HG03135 (cell line): ENCODE results near the gene PBXIP1.
"Not testable (repeated sequence)": the region's sequence is repeated elsewhere in the genome, so short reads cannot be mapped to it uniquely, and the experiment has no call there.

Experiments
- ATAC-seq: cut with Tn5 transposase; IDR thresholded peaks from one replicate; pipeline ENCODE4 v1.9.1; 2021; ENCODE audit warnings: mild to moderate bottlenecking, moderate library complexity; ENCODE audit not compliant: unreplicated experiment

The PBXIP1 gene

DNA sequence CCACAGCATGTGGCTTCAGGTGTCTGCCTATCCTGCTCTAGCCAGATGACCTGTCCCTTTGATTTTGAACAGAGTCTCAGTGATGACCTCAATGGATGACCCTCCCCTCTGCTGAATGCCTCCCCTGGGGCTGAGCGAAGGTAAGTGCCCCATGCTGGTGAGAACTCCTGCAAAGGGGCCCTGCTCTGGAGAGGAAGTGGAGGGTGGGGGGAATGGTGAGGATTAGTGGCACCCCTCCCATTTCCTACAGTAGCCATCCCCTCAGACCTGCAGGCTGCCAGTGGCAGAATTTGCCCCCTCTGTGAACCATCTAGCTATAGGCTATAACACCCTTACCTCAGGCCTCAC, 15.7 kb downstream of the PBXIP1 start:
- ATAC-seq, result no peak

DNA sequence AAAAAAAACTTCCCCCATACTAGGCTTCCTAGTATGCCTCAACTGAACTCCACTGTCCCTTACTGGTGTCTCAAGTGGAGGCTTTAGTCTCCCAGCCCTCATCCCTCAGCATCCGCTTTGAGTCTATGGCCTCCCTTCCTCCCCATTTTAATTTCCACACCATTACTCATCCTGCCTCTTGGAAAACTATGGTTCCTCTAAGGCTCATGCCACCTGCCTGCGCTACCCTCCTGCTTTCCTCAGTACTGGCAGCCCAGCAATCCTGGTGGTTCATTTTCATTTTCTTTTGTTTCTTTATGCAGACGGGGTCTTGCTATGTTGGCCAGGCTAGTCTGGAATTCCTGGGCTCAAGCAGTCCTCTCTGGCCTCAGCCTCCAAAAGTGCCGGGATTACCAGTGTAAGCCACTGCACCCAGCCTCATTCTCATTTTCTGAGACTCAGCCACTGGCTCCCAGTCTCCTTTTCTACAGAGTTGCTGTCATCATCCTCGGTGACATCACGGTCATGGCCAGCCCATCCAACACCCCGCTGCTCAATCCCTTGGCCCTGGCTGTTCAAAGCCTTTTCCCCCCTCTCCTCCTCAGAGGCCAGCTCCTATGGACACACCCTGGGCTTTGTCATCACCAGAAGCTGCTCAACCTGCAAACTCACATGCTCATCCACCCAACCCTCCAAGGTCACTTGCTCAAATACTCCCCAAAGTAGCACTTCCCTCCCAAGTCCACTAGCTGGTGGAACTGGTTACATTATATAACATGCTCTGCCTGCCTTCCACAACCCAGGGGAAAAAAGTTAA, 17.1 kb downstream of the PBXIP1 start:
- no peak for ATAC-seq

DNA sequence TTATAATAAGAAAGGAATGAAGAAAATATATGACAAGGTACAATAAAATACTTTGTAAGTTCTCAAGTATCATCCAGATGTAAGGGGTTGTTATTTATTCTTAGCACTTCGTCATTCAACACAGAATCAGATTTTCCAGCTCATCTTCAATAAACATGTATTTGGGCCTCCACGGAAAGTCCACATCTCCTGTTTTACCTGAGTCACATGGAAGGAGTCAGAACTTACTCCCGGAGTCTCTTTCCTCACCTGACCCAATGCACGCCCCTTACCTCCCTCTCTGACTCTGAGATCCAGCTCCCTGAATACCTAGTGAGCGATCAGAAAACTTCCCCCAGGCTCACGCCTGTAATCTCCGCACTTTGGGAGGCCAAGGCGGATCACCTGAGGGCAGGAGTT, 17.9 kb downstream of the PBXIP1 start:
- no peak for ATAC-seq

DNA sequence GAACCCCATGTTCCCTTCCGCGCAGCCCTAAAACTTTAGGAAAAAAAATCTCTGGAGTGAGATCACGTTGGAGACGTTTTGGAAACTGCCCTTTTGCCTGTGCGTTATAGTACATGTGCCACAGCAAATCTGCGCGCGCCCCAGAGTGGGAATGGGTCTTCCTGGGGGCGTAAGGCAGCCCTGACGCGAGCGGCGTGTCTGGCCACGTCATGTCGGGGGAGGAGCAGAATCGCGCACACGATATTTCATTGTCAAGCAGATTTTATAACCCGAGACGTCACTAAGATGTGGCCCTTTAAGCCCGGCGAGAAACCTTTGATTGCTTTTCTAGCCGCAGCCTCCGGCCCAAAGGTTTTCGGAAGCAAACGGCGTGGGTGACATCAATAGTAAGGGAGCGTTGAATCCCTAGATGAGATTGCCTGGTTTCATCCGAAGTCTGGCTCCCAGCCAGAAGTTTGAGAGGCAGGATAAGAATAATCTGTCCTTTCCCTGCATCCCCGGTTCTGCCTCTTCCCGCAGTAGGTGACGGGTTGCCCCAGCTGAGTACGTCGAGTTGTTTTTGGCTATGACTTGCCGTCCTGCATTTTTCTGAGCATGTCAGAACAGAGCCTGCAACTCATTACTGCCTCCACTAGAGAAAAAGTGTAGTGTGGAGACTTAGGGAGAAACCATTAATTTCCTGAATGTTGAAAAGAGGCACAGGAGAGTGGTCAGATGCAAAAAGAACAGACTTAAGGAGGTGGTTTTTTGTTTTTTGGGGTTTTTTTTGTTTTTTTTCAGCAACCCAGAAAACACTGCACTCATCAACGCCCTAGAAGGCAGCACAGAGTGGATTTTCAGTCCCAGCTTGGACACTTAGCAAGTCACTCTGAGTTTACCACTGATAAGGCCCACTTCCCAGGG, 18.6 kb downstream of the PBXIP1 start:
- peak; percentile 45 for ATAC-seq

DNA sequence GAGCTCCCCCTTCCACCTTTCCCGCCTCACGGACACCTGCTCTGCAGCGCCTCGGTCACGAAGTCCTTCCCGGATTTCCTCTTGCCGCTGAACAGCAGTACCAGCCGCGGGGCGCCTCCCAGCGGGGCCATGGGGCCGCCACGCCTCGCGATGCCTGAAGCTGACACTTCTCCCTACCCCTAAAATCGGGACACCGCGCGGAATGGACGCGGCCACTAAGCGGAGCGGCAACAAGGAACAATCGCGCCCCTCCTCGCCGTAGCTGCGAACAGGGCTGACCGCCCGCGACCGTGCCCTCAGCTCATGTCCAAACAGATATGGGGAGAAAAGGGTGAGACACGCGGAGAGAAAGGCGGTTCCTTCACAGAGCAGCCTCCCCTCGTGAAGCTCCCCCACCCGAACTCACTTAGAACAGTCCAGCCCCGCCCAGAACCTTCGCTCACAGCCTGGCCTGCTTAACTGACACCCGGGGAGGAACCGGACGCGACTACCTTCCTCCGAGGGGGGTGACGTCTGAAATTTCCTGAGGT, 19.3 kb downstream of the PBXIP1 start, which contains the start of gene PMVK:
Gene PMVK (minus strand): TSS at position 165 of the 530 bp plus-strand sequence. CDS start 34 bp downstream, at position 131.
- peak; percentile 72 for ATAC-seq

DNA sequence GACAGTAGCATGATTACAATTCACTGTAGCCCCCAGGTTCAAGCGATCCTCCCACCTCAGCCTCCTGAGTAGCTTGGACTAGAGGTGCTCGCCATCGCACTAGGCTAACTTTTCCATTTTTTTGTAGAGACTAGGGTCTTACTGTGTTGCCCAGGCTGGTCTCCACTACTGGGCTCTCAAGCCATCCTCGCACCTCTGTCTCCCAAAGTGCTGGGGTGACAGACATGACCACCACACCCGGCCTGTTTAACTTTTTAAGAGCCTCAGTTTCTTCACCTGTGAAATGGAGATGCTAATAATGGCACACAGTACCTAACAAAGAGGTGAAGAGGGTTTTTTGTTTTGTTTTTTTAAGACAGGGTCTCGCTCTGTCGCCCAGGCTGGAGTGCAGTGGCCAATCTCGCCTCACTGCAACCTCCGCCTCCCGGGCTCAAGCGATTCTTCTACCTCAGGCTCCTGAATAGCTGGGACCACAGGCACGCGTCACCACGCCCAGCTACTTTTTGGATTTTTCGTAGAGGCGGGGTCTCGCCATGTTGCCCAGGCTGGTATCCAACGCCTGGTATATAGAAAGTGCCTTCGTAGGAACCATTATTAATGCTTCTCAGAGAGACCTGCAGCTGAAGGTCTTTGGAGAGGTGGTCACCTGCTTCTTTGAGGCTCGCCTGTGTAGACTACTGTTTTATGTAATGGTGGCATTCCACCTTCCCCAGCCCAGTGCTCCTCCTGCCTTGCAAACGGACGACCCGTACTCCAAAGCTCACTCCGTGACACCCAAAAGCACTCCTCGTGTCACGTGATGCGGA, 19.9 kb downstream of the PBXIP1 start:
- ATAC-seq, result no peak

DNA sequence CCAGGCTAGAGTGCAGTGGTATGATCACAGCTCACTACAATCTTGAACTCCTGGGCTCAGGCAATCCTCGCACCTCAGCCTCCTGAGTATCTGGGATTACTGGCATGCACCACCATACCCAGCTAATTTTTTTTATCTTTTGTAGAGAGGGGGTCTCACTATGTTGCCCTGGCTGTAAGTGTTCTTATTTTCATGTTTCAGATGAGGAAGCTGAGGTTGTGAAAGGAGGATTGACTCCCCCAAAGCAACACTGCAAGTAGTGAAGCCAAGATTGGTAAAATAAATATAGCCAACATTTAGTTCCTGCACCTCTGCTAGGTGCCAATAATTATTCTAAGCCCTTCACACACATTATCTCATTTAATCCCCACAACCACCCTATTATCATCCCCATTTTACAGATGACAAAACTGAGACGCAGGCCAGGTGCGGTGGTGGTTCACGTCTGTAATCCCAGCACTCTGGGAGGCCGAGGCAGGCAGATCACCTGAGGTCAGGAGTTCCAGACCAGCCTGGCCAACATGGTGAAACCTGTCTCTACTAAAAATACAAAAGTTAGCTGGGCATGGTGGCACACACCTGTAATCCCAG, 21.4 kb downstream of the PBXIP1 start:
- no peak for ATAC-seq

DNA sequence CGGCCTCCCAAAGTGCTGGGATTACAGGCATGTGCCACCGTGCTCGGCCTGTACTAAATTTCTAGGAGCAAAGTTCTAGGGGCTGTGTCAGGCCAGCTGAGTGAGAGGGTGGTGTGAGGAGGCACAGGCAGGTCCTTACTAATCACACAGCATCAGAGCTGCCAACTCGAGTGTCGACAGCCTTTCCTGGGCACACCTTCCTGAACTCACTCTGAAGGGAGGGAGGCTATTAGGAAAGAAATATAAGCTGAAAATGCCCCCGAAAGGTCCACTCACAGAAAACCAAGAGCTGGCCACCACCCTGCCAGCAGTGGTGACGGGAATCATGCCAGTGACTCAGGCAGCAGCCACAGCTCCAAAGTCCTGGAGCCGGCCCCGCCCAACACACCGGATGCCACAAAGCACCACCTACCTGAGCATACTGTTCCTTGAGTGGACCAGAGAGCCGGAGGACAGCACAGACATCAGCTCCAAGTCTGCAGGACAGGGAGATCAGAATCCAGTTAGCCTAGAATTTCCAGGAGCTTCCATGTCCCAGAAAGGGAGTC, 23.9 kb downstream of the PBXIP1 start:
- ATAC-seq, result no peak

DNA sequence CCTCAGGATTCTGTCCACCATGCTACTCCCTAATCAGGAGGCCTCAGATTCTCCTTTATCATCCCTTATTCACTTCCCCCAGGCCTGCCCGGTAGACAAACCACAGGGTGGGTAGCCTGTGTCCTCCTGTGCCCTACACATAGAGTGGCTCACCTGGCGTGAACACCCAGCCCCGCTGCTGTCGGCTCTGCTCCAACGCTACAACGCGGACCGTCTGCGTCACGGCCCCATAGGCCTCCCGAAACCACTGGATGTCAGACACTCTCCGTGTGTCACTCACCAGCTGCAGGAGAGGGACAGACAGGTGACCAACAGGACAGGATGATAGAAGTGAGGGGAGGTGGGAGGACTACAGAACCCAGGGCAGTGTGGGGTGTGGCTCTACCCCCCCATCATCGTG, 29.7 kb downstream of the PBXIP1 start:
- ATAC-seq, result no peak

DNA sequence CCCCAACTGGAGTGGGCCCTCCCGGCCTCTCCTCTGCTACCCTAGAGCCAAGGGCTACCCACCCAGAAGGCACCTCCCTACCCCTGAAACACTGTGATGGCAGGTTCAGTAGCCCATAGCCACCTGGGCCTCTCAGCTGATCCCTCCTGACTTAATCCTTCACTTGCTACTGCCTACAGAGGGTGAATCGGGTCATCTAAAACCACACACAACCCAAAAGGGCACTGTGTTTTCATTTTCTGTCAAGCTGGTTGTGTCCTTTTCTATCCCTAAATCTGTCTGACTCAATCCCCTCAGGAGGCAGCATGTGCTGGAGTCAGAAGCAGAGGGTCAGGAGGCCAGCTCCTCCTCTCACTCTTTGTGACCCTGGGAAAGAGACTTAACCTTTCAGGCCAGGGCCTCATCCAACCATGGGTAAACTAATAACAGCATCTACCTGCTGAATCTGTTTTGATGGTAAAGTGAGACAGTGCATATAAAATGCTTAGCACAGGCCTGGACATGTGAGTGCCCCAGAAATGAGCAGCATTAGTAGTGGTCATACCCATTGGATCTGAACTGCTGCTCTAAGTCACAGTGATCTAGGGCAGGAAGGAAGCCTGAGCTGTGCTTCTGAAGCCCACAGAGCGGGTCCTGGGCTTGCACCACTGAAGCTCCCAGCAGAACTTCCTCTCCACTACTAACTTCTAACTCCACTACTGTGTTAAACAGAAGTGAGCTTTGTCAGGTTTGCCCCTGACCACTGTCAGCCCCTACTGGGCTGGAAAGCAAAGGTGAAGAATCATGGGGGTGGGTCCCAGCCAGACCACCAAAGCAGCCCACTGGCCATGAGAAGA, 30.3 kb downstream of the PBXIP1 start:
- no peak for ATAC-seq

DNA sequence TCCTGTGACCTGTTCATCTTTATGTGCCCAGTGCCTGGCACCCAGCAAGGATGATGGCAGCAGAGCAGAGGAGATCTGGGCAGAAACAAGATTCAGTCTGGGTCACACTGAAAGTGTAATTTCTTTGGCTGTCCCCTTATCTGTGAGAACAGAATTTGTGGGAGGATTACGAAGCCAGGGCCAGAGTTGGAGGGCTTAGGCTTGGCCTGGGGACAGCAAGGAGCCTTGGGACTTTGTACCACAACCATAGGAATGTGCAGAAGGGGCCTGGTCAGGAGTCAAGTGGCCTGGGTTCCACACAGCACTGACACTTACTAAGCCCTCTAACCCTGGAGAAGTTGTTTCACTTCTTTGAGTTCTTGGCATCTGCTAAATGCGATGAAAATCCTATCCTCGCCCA, 32.2 kb downstream of the PBXIP1 start:
- no peak for ATAC-seq

DNA sequence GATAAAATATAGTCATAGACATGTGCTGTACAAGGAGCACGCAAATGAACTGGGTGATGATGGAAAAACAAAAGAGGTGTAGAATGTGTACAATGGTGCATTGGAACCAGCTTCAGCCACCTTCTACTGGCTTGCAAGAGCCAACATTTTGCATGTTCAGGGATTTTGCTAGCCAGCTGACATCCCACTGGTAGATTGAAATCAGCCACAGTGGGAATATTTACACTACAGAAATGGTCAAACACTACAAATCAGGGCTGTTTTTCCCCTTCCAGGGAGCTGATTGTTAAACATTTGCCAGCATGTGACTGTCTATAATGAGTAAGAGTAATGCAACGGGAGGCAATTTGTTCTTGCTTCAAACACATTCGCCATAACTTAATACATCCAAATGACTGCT, 42.6 kb downstream of the PBXIP1 start:
- ATAC-seq, result no peak

DNA sequence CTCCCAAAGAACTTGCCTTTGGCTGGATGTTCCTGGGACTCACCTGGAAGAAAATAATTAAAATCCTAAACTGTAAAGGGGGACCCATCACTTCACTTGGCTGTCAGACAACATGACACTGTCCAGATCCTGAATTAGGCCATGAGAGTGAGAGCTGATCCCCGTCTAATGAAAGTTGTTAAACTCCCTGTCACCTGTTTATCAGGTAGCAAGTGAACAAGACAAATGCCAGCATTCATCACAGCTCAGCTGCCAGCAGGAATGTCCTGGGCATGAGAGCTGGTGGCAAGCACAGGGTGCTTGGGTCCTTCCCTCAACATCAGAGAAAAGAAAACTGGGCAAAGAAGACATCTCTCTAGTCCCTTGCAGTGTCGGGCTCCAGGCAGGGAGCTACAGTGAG, 43.1 kb downstream of the PBXIP1 start:
- ATAC-seq, result no peak

DNA sequence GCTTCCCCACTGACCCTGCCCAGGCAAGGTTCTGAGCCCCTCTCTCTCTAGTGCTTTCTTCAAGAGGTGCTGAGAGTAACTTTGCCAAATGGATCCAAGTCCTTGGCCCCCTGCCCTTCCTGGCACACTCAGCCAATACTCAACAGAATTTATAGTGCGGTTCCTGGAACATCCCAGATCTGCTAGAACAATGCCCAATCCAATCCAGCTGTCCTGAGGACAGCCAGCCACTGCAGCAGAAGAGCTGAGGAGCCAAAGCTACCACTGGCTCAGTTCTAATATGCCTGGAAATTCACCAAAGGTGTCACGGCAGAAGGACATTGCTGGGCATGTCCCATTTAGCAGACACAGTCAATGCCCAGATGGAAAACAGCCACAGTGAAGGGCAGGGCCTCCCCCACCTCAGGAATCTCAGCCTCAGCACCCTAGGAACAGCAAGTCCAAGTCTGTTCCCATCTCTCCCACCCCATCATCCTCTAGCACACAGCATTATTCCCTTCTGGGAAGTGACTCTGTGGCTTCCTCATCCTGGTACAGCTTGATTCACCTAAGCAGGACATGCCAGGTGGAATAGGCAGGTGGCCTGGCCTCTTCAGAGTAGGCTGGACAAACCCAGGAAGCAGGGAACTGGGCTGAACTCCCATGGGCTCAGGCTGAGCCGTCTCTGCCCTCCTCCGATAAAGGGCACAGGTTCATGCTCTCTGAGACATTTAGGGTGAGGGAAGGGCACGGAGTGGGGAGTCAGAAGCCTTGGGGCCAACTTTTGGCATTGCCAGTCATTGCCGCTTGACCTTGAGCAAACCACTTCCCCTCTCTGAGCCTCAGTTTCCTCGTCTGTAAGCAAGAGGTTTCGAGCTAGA, 44.0 kb downstream of the PBXIP1 start:
- ATAC-seq, result no peak

DNA sequence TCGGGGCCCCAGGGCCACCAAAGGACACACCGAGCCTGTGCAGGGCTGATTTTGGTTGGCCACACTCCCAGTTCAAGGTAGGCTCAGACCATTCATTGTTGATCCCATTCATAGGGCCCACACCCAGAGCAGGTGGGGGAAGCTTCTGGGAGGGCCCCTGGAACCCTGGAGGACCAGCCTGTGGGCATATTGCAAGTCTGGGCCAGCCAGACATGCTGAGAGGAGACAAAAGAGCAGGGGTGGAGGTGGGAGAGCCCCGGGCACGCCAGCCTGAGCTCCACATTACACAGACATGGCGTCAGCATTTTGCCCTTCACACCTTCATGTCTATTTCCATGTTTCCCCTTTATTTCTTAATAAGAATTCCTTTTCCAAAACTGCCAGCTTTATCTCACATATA, 45.0 kb downstream of the PBXIP1 start:
- no peak for ATAC-seq

DNA sequence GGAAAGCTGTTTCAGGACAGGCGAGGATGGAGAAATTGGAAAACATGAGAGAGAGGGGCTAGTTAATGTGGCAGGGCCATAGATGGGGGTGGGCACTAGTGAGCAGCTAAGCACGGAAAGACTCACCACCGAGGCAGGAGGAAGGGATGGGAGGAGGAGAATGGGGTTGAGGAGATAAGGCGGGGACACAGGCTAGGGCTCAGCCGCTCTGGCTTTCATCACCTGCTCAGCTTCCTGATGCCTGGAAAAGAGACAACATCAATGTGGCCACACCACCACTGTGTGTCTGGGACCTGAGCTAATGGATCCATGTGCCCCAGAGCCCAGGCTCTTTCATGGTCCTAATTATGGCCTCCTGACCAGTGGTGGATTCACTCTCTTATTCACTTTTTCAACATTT, 47.0 kb downstream of the PBXIP1 start:
- no peak for ATAC-seq

DNA sequence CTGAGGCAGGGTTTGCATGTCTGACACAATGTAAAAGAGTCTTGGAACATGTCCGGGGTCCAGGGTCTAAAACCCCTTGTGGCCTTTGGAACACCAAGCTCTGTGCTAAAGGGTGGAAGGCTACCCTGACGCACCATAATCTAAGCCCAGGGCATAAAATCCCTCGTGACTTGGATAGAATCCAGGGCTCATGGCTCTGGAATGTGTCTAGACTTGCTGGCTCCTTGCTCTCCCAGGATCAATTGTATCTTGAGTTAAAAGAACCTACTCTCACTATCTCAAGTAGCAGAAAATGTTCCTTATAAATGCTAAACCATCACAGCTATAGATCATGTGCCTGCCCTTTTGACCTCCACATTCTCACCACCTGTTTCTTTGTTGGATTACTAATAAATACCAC, 47.8 kb downstream of the PBXIP1 start:
- not testable (repeated sequence) for ATAC-seq

DNA sequence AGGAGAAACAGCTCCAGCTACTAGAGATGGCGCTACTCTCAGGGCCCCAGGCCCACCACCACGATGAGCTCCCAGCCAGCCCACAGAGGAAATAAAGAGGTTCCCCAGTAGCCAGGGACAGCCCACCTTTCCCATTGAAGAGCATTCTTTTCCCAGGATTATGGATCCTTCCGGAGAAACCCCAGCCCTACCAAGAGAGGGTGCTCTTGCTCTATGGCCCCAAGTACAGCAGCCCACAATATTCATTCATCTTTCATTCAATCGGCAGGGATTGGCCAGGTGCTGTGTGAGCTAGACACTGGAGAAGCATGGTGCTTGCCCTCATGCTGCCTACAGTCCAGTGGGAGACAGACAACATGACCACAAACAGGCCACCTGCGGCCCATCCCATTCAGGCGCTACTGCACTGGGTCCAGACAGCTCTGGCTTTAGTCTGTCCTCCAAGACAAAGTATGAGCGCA, 49.2 kb downstream of the PBXIP1 start:
- no peak for ATAC-seq
